Tibial nerve (tissue), 4 donors: Measurements from ENCODE around the gene GHRH. TPM values are rescaled to one million over a fixed set of nuclear protein-coding genes. Genes with fewer than 3 reads are reported as not detected.

ENCODE experiments used
- total RNA-seq, 4 donors: library from RNA; depleted of rRNA; stranded (reverse); fragments of >200 nt; gene quantifications; one replicate each; pipeline ENCODE4 v1.1.0, GENCODE V29; 2016

The GHRH gene
- total RNA-seq, 4 donors from 2014 or later: not detected

Other genes starting within 250 kb of the GHRH start
- 10 to 100 TPM in 3 of 4 donors, 1 to 10 TPM in 1; 8.0 to 30.6 (median 12.3) TPM for gene RBL1, start 165.8 kb downstream of the GHRH start, total RNA-seq
- gene RPN2, start 82.5 kb downstream of the GHRH start, total RNA-seq: 100 to 1,000 TPM in 2 of 4 donors, 10 to 100 TPM in 2; 87.7 to 124 (median 101) TPM
- gene MROH8, start 82.3 kb downstream of the GHRH start, total RNA-seq: 1 to 10 TPM; 1.9 to 2.7 (median 2.4) TPM
- gene MANBAL, start 27.8 kb upstream of the GHRH start, total RNA-seq: 10 to 100 TPM; 23.9 to 42.6 (median 31.0) TPM
- 10 to 100 TPM; 23.4 to 36.9 (median 29.0) TPM for gene SRC, start 84.3 kb upstream of the GHRH start, total RNA-seq